NCI-H526 (cell line): ENCODE data around the gene AGA.

Experiments
- DNase-seq, 2 experiments: peaks; one replicate each; lab custom pipeline; 2025; lab: John Stamatoyannopoulos, UW

AGA gene

DNA sequence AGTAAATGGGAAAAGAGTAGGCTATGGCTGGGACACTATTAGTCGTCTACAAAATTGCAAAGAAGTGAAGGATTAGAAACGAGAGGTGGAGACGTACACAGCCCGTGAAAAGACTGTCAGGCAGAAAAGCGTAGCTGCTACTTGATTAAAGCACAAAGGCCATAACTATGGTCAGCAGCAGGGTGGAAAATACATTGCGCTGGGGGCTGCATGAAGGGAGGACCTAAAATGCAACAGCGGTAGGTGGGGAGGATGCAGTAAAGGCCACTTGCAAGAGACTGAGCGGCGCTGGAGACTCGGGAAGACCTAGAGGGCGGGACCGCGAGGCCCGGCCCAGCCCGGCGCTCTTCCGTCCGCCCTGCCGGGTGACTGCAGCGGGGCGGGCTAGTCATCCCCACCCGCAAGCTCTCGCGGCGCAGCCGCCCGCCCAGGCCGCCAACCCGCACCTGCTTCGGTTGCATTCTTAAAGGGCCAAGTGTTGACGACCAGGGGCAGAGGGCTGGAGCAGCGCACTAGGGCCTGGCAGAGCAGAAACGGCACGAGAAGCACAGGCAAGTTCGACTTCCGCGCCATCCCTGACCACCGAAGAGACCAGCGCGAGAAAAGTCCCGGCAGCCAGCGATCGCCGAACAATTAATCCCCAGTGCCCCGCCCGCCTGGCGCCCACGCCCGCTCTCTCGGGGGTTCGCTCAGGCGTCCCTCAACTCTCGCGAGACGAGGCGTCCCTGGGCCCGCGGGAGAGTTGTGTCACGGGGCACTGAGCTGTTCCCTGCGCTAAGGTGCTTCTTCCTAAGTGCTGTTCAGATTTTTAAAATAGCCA is at the start of gene AGA:
AGA (minus strand) TSS at position 635 of the 820 bp plus-strand sequence; CDS start at position 573, 62 bp downstream.
- peak; percentile 68 to 88 for DNase-seq

DNA sequence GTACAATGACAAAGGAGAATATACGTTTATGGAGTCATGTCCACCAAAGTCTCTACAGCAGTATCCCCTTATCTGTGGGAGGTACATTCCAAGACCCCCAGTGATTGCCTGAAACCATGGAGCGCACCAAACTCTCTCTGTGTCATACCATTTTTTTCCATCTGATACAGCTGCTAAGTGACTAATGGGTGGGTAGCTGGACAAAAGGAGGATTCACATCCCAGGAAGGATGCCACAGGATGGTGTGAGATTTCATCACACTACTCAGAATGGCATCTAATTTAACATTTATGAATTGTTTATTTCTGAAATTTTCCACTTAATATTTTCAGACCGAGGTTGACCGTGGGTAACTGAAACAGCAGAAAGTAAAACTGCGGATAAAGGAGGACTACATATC is 49.8 kb upstream of the AGA start:
- DNase-seq, result no peak

DNA sequence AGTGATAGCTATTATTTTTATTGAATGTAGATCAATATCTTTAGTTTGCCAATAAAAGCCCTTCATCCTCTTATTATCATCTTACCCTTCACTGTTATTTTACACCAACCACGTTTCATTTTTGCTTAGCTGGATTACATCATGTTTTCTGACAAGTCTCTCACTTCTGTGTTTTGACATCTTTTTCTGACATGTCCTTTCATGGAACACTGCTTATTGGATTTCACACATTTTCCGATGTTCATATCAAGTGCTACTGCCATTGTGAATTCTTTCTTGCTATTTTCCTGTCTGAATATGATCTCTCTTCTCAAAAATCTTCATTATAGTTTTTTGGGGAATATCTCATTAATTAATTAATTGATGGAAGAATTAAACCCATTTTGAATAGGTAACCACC is 48.5 kb upstream of the AGA start:
- DNase-seq, result no peak

DNA sequence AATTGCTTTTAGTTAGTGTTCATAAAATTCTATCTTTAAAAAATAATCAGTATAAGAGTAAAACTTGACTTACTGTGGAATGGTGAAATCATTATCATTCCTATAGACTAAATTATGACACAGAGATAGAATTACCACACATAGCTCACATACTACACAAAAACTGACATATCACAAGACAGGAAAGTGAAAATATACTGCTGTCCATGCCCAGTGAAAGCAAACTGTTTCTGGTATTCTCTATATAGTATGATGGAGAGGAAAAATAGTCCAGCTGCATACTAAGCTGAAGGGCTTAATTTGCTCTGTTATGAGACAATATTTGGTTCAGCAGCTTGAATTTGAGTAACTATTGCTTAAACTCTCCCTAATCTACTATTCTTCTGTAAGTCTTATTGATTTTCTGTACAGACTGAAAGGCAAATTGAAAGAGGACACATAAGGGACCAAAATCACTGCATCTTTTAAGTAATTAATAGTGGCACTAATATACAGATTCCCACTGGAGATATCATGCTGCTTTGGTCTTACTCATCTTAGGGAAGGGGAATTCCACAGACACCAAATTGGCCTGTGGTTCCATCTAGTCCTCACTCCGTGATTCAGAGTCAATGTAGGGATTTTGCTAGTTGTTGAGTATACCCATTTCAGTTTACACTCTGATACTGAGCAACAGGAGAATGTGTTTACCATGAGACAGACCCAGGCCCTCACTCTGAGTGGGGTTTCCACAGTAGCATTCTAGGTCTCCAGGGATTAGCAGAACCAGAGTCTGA is 47.4 kb upstream of the AGA start:
- no peak for DNase-seq

DNA sequence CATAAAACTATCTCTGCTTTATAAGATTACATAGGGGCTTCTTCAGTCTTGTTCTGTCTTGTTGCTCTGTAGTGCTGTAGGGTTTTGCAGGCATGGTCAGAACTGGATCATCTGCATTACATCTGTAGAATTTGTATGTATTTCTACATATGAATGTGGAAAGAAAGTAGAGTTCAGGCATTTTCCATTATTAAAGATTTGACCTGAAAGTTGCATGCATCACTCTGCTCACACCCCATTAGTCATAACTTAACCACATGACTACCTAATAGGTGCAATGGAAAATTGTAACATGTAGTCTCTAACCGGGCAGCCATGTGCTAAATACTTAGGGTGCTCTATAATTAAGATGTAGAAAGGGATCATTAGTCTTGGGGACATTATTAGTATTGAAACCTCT is 45.7 kb upstream of the AGA start:
- DNase-seq, result no peak

DNA sequence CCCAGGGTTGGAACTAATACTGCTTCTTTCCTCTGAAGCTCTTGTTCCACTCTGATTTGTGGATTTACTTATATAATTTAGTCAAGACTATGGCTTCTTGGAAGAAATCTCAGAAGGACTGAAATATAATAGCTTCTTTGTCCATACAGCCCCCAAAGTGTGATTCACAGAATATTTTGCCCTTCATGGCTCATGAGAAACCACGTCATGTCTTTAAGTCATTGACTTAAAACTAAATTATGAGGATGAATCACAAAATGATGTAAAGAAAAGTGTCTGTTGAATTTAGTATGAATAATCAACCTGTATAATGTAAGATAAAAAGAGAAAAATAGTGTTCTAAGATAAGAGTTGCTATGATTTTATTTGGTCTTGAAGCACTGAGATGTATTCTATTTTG is 43.3 kb upstream of the AGA start:
- no peak for DNase-seq

DNA sequence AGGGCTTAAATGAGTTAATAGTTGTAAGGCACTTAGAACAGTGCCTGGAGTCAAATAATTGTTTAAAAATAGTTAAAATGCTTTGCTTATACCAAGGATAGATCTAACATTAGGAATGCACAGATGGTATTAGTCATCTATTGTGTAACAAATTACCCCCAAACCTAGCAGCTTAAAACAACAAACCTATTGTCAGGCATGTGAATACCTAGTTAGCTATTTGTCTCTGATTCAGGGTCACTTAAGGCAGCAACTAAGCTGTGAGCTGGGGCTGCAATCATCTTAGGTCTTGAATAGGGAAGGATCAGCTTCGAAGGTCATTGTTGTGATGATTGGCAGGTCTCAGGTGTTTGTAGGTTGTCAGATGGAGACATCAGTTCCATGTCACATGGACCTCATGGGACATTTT is 42.4 kb upstream of the AGA start:
- DNase-seq, result no peak

DNA sequence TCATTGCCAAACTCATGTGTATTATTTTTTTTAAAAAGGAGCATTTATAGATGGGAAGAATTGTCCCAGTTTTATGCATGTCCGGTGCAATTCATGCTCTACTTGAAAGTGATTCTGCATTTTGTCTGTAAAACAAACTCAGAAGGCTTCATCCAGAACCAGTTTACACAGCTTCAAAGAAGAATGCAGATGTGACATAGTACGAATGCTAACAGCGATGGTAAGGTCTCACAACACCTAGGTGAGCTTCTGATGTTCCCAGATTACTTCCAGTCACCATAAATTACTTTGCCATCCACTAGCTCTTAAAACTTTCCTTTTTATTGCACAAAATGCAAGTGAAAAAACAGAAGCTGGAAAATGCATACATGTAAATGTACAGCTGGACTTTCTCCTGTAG is 41.5 kb upstream of the AGA start:
- DNase-seq, result no peak

DNA sequence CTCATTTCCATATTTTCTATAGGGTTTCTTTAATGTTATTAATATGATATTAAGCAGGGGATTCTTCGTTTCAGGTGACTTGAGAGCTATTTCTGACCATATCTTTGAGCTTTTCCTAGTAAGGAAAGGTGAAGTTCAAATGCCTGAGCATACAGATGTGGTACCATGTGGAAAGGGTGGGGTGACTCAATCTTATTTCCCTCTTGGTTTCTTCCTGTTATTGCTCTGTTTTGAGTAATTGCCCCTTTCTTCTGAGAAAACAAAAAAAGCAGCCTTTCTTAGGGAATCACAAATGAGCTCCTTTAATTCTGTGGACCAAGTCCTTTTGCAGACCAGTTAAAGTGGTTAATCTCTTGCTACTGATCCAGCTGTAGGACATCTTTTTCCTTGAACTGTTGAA is 41.0 kb upstream of the AGA start:
- no peak for DNase-seq

DNA sequence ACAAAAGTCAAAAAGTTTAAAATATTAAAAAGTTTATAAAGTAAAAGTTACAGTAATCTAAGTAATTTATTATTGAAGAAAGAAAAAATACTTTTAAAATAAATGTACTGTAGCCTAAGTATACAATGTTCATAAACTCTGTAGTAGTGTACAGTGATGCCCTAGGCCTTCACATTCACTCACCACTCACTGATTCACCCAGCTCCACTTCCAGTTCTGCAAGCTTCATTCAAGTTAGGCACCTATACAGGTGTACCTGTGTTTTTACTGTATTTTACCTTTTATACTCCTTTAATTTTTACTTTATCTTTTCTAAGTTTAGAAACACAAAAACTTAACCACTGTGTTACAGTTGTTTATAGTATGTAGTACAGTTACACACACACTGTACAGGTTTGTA is 40.1 kb upstream of the AGA start:
- no peak for DNase-seq

DNA sequence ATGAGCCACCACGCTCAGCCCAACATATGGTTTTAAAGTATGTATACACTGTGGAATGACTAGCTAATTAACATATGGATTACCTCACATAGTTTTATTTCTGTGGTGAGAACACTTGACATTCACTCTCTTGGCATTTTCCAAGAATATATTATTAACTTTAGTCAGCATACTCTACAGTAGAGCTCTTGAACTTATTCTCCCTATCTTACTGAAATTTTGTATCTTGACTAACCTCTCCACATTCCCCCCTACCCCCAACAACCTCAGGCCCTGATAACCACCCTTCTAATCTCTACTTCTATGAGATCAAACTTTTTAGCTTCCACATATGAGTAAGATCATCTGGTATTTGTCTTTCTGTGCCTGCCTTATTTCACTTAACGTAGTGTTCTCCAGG is 38.6 kb upstream of the AGA start:
- DNase-seq, result no peak

DNA sequence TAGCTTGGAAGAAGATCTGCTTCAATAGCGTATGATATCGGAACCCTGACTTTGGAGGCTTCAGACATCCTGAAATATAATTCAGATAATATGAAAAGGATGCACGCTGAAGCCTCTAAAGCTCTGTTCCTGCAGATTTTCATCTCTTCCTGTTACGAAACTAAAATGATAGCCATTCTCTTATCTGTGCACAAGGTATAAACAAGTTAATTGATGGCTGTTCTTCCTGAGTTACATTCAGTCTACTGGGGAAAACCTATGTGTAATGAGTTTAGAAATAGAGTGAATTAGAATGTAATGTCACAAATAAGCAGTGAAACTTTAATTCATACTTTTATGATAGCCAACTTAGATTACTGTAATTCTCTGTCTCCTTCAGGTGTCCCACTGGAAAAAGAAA is 36.8 kb upstream of the AGA start:
- no peak for DNase-seq

DNA sequence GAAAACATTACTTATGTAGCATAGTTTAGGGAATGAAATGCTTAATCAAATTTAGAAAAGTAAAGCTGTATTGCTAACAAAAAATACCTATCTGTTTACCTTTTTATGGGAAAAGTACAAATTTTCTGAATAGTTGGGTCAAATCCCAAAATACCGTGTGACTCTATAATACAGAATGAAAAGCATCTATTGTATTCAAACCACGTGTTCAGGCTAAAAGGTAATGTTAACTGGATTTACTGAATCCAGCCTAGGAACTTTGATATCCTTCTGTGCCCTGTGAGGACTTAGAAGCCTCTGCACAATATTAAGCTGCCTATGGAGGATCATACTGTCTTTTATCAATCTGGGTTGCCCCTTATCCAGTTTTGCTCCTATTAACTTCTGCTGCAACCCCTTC is 36.3 kb upstream of the AGA start:
- DNase-seq, result no peak

DNA sequence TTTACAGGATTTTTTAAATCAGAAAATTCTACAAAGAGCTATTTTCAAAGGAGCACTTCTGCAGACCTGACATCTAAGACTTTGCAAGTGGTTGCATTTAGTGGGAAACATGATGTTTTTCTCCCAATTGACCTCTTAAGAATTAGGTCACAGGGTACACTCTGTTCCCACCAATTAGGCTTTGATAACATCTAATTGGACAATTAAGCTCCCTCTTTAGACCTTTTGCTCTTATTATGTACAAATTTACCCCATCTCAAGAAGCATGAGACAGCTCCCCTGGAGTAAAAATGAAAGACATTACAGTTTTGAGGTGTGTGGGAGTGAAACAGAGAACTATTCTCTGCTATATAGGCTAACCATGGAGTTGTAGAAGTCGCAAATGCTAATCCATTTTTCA is 31.8 kb upstream of the AGA start:
- no peak for DNase-seq

DNA sequence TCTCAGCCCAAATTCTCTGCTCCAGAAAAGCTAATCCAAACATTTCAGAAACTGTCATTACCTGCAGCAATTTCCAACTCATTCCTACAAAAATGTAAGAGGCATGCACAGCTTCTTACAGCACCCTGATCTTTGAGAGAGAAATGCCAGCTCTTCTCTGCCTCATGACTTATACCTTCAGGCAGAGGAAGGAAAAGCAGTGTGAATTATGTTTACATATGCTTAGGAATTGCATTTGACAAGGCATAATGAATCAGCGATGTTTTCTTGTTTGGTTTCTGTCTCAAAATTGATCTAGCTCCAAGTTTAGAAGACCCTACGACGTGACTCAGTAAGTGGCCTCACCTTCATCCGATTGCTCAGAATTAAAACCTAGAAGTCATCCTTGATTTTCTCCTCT is 21.8 kb upstream of the AGA start:
- DNase-seq, result no peak

DNA sequence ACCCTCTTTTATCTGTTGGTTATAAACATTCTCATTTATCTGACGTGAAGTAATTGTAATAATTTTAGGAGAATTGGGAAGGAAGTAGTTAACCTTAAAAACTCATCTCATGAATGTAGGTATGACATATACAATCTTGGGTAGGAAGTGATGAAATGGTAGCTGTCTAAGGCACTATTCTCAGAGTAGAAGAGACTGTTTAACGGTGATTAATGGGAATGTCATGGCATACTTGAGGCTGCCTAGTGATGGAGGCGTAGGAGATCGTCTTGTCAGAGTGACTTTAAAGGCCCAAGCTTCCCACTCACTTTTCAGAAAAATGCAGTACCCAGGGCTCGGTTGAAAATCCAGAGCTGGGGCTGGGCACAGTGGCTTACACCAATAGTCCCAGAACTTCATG is 19.4 kb upstream of the AGA start:
- DNase-seq, result no peak

DNA sequence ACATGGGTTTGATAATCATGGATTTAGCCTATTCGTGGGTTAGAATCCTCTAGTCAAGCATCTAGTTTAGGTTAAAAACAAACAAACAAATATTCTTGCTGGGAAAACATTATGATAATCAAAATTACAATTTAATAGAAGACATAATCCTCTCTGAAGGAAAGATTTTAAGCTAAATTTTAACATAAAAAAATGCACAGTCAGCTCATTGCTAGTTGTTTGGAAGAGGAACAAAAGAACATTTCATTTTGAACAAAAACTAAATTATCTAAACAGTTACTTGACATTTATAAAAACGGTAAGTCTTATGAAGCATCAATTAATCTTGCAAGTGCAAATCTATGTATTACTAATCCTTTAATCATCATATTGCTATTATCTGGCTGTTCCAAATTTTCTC is 18.2 kb upstream of the AGA start:
- no peak for DNase-seq

DNA sequence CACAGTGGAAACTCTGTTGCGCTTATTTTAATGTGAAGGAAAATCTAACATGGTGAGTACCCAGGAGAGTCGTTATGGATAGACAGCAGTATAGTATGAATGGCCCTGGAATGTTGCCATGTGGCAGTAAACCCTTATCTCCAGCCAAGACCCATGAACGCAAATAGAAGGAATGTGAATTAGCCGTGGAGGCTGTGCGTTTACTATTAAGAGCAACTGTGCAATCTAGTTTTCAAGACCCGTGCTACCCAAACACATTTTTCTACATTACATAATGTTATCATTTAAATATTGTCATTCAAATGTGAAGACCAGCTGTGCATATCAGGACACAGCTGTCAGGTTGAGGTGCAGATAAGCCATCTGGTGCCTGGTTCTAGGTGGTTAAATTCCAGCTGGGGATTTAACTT is 13.3 kb upstream of the AGA start:
- peak in 1 of 2 experiments; percentile 21 for DNase-seq

DNA sequence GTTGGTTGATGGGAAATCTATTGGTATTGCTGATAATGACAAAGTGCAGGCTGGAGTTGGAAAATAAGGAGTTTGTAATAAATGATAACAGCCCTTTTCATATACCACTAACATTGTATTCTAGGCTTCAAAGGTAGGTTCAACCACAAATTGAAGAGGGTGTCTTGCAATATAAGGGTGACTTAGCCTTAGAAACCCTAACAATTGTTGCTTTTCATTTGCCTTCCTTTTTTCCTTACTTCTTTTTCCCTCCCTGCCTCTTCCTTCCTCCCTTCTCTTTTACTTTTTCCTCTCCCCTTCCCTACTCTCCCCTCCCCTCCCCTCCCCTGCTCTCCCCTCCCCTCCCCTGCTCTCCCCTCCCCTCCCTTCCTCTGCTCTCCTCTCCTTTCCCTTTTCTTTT is 10.9 kb upstream of the AGA start:
- no peak for DNase-seq

DNA sequence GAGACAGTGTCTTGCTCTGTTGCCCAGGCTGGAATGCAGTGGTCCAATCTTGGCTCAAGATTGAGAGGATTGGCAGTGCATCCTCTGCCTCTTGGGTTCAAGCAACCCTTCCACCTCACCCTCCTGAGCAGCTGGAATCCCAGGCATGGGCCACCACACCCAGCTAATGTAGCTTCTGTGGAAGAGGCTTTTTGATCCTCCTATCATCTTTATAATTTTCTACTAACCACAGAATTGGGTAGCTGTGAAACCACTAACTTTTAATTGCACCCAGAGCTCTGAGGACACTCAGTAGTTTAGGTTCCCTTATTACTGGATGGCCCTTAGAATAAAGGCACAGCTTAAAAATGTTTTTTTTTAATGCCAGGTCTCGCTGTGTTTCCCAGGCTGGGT is 8.9 kb upstream of the AGA start:
- DNase-seq, result no peak

DNA sequence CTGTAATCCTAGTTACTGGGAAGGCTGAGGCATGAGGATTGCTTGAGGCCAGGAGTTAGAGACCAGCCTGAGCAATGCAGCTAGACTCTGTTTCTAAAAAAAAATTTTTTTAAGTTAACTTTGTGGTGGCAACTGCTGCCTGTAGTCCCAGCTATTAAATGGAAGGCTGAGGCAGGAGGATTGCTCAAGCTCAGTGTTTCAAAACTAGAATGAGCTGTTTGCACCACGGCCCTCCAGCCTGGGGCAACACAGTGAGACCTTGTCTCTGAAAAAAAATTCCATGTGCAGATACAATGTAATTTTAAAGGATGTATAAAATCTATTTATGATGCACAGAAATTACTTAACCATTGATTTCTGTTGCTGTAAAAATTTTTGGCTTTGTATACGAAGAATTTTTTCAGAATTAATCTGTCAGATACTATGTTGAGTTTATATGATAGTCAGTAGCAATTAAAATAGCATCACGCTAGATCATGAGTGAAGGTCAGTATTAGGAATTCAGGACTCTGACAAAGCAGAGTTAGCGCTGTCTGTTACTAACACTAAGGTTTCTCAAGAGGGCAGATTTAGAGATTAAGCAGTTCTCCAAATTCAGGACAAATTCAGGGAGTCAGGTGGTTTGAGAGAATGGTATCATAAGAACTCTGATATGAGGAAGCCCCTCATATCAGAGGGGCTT is 8.3 kb upstream of the AGA start:
- no peak for DNase-seq

DNA sequence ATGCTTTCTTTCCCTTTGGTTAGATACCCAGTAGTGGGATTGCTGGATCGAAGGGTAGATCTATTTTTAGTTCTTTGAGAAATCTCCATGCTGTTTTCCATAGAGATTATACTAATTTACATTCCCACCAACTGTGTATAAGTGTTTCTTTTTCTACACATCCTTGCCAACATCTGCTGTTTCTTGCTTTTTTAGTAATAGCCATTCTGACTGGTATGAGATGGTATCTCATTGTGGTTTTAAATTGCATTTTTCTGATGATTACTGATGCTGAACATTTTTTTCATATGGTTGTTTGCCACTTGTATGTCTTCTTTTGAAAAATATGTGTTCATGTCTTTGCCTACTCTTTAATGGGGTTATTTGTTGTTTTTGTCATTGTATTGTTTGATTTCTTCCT is 6.6 kb upstream of the AGA start:
- DNase-seq, result no peak

DNA sequence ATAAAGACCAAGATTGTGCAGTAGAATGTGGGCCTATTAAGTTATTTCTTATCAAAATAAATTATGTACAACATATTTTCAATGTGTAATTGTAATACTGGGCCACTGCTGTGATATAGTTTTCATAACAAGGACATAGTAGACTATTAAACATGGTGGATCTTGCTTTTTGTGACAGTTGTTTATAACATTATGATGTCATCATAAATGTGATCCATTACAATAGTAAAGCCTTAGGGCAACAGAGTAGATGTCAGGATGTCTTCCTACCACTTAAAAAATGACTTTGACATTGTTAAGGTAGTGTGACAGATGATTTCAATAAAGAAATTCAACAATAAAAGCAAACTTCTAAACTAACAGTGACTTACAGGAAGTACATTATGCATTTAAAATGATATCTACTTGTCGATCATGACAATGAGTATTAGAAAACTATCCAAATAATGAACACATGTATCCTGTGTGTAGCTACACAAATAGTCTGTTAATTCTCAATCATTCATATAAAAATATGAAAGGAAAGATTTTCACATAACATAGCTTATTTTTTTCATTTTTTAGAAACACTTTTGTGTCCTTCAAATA is 5.3 kb upstream of the AGA start:
- DNase-seq, result no peak
